HG03064 (cell line): ENCODE measurements around the gene MAB21L1.

Source experiments
- ATAC-seq: cut with Tn5 transposase; IDR thresholded peaks from one replicate; pipeline ENCODE4 v1.9.1; 2021; ENCODE audit warnings: low read depth; ENCODE audit not compliant: unreplicated experiment

The MAB21L1 gene

DNA sequence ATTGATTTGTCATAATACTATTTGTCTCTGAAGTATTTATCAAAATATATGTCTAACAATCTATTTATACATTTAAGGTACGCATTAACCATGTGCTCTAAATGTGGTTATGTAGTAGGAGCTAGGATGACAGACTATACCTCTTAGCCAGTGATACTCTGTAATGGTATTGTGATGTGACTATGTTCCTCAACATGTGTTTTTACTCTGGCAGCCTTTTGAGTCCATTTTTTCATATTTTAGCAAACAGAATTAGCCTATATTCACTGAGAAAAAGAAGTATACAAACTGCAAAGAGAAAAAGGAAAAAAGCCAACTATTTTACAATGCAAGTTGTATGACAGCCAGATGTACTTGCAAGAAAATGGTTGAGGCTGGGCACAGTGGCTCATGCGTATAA is 26.7 kb downstream of the MAB21L1 start:
- no peak for ATAC-seq

- no peak for ATAC-seq
These were observed 28.0 kb downstream of the MAB21L1 start for GRCh38 chr13:35448465-35448864.
